ENCODE measurements around the gene ARHGAP45.

GRCh38 chr19:1038978-1039645 is 27.9 kb upstream of the ARHGAP45 start:
- TF ChIP-seq POLR2A (IDR thresholded peaks at IDR 0.05; ENCODE audit: low read depth, low read length): no peak
- TF ChIP-seq TAF1 (IDR thresholded peaks at IDR 0.05; ENCODE audit: borderline replicate concordance, low read depth, low read length): no peak
